Right atrium auricular region (tissue), 2 donors: Measurements from ENCODE around the gene ARFGAP1. TPM values are rescaled to one million over a fixed set of nuclear protein-coding genes. Genes with fewer than 3 reads are reported as not detected.

ENCODE experiments used
- DNase-seq: peaks from one replicate; pipeline ENCODE4 v3.0.0-alpha.2; 2019; ENCODE audit warnings: low spot score
- H3K27ac ChIP-seq, 2 donors: fragments of 200-600 bp; sonication (generic); 1 replicate in 1 of 2; 2 replicates in 1 of 2; pipeline ENCODE4 v1.5.1; 2016 to 2019
- H3K27me3 ChIP-seq, 2 donors: fragments of 200-600 bp; sonication (generic); one replicate each; pipeline versions ENCODE4 v1.5.1 to v1.6.0; 2017 to 2019
- H3K36me3 ChIP-seq: fragments of 200-600 bp; sonication (generic); one replicate; pipeline ENCODE4 v1.5.1; 2016
- H3K4me1 ChIP-seq, 2 donors: fragments of 200-600 bp; sonication (generic); one replicate each; pipeline versions ENCODE4 v1.5.1 to v1.6.0; 2017 to 2019
- H3K4me3 ChIP-seq, 2 donors: fragments of 200-600 bp; sonication (generic); 1 replicate in 1 of 2; 2 replicates in 1 of 2; pipeline ENCODE4 v1.5.1; 2017 to 2019; ENCODE audit warnings: mild to moderate bottlenecking in 1 of 2, moderate library complexity in 1 of 2
- H3K9me3 ChIP-seq, 2 donors: fragments of 200-600 bp; sonication (generic); one replicate each; pipeline ENCODE4 v1.5.1; 2019
- CTCF ChIP-seq, 2 donors: fragments of 200-600 bp; sonication (generic); IDR thresholded peaks; one replicate each; pipeline ENCODE4 v1.5.1; 2019; ENCODE audit warnings: antibody characterized with exemption in 2 of 2
- total RNA-seq, 2 donors: library from RNA; depleted of rRNA; stranded (reverse); fragments of >200 nt; gene quantifications; one replicate each; pipeline ENCODE4 v1.1.0, GENCODE V29; 2016

The ARFGAP1 gene
- total RNA-seq, 2 donors from 2014 or later = 19.1 to 20.7 TPM

- H3K36me3 ChIP-seq = no peaks in the 10 kb centered on the region
- peak; percentile 72 for DNase-seq
- no peak for TF ChIP-seq CTCF (IDR thresholded peaks at IDR 0.05)
- H3K27ac ChIP-seq = no peak overlapping the region
- no peaks in the 10 kb centered on the region for H3K27me3 ChIP-seq
- H3K4me1 ChIP-seq = peaks cover 0 to 25% of the 10 kb centered on the region in 2 donors
- no peak overlapping the region for H3K4me3 ChIP-seq
- H3K9me3 ChIP-seq = no peaks in the 10 kb centered on the region
Observed at GRCh38 chr20:63321148-63321831, 48.7 kb downstream of the ARFGAP1 start.

GRCh38 chr20:63322146-63322932 lies 49.7 kb downstream of the ARFGAP1 start:
- TF ChIP-seq CTCF (IDR thresholded peaks at IDR 0.05) = no peak
- H3K9me3 ChIP-seq = no peaks in the 10 kb centered on the region
- H3K36me3 ChIP-seq = no peaks in the 10 kb centered on the region
- H3K27ac ChIP-seq = no peak overlapping the region
- peaks cover 0 to 25% of the 10 kb centered on the region in 2 donors for H3K4me1 ChIP-seq
- no peaks in the 10 kb centered on the region for H3K27me3 ChIP-seq
- no peak for DNase-seq
- H3K4me3 ChIP-seq = no peak overlapping the region

- Histone ChIP-seq H3K9me3 (no peaks in the 10 kb centered on the region), H3K4me1 (peaks cover 0 to 25% of the 10 kb centered on the region in 2 donors), H3K36me3 (no peaks in the 10 kb centered on the region), H3K4me3 (no peak overlapping the region), H3K27ac (no peak overlapping the region), H3K27me3 (no peaks in the 10 kb centered on the region)
- TF ChIP-seq CTCF (IDR thresholded peaks at IDR 0.05) = no peak
- no peak for DNase-seq
Observed at GRCh38 chr20:63322933-63323273, 50.3 kb downstream of the ARFGAP1 start.

- no peak for TF ChIP-seq CTCF (IDR thresholded peaks at IDR 0.05)
- H3K9me3 ChIP-seq = no peaks in the 10 kb centered on the region
- no peak overlapping the region for H3K27ac ChIP-seq
- no peaks in the 10 kb centered on the region for H3K27me3 ChIP-seq
- DNase-seq = no peak
- peaks cover 0 to 25% of the 10 kb centered on the region in 2 donors for H3K4me1 ChIP-seq
- H3K36me3 ChIP-seq = no peaks in the 10 kb centered on the region
- H3K4me3 ChIP-seq = no peak overlapping the region
Observed at GRCh38 chr20:63323357-63323981, 50.9 kb downstream of the ARFGAP1 start.

- Histone ChIP-seq H3K9me3 (no peaks in the 10 kb centered on the region), H3K4me1 (peaks cover 0 to 25% of the 10 kb centered on the region in 2 donors), H3K36me3 (no peaks in the 10 kb centered on the region), H3K27ac (no peak overlapping the region), H3K4me3 (no peak overlapping the region), H3K27me3 (no peaks in the 10 kb centered on the region)
- DNase-seq = no peak
- no peak for TF ChIP-seq CTCF (IDR thresholded peaks at IDR 0.05)
Observed at GRCh38 chr20:63325021-63325471, 52.4 kb downstream of the ARFGAP1 start.
